ENCODE measurements around the gene DCST1. TPM values are rescaled to one million over a fixed set of nuclear protein-coding genes. Genes with fewer than 3 reads are reported as not detected.

The DCST1 gene
- polyA plus RNA-seq, 4 donors = 0.14 to 0.44 (median 0.35) TPM

DNA sequence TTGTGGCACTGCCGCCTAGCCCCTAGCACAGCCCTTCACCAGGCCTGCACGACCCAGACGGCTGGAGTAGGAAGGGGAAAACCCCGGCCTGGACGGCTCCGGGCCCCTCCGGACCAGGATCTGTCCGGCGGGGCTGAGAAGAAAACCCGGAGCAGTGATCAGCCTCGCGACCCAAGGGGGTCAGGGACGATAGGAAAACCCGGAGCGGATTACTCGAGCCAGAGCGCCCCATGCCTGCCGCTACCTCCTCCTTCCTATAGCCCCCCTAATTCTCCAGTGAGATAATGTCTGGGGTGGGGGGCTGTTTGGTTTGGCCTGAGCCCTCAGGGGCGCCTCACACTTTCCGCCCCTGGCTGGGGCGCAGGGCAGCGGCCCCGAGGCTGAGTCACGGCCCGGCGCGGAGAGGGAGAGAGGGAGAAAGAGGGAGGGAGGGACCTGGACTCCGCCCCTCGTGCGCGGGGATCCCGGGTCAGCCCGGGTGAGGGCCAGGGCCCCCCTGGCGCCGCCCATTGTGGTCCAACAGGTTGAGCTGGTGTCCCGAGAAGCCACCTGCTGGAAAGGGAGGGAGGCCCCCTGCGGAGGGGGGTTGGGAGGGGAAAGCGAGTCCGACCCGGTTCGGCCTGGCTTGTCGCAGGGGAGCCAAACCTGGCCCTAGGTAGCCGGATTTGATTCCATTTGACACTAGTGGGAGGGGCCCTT lies 32.7 kb upstream of the DCST1 start:
- peak; percentile 79 to 95 (median 93) for DNase-seq (ENCODE audit: low read depth in 4 of 4, low spot score in 2 of 4)

GRCh38 chr1:155001425-155001674 lies 32.3 kb upstream of the DCST1 start:
- peak in 1 of 4 donors; percentile 63 for DNase-seq (ENCODE audit: low read depth in 4 of 4, low spot score in 2 of 4)

GRCh38 chr1:155001675-155002463 lies 31.8 kb upstream of the DCST1 start:
- DNase-seq (ENCODE audit: low read depth in 4 of 4, low spot score in 2 of 4) = peak; percentile 94 to 98 (median 98)

GRCh38 chr1:155002464-155003226 lies 31.0 kb upstream of the DCST1 start, which contains the start of gene ZBTB7B:
Gene ZBTB7B, plus strand, starts transcription at chr1:155002802. Its CDS starts 11,859 bp downstream, at chr1:155014661.
- DNase-seq (ENCODE audit: low read depth in 4 of 4, low spot score in 2 of 4) = peak in 1 of 4 donors; percentile 23

DNA sequence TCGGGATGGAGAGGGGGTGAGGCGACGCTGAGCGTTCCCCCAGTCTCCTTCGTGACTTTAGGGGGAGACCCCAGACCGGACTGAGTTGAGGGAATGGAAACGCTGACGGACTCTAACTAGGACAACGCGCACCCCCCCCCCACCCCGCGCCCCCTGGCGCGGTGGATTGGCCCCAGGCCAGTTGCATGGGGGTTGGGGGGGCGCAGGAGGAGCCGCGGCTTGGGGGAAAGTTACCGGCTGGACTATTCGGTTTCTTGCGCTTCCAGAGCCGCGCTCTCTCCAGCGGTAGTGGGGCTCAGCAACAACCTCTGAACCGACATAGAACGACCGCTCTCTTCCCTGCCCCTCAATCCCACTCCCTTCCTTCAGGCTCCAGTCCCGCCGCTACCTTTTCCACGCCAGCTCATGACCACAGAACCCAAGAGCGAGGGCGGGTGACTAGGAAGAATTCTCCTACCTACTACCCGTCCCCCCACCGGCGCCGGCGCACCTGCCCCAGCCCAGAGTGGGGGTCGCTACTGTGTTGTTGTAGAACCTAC lies 30.3 kb upstream of the DCST1 start:
- no peak for DNase-seq (ENCODE audit: low read depth in 4 of 4, low spot score in 2 of 4)

GRCh38 chr1:155003766-155004351 lies 29.8 kb upstream of the DCST1 start:
- DNase-seq (ENCODE audit: low read depth in 4 of 4, low spot score in 2 of 4) = no peak

- no peak for DNase-seq (ENCODE audit: low read depth in 4 of 4, low spot score in 2 of 4)
Observed at GRCh38 chr1:155004352-155005075, 29.1 kb upstream of the DCST1 start.

GRCh38 chr1:155005076-155006011 lies 28.3 kb upstream of the DCST1 start:
- no peak for DNase-seq (ENCODE audit: low read depth in 4 of 4, low spot score in 2 of 4)

GRCh38 chr1:155006601-155007101 lies 27.0 kb upstream of the DCST1 start:
- no peak for DNase-seq (ENCODE audit: low read depth in 4 of 4, low spot score in 2 of 4)

GRCh38 chr1:155007251-155007828 lies 26.3 kb upstream of the DCST1 start:
- no peak for DNase-seq (ENCODE audit: low read depth in 4 of 4, low spot score in 2 of 4)

DNA sequence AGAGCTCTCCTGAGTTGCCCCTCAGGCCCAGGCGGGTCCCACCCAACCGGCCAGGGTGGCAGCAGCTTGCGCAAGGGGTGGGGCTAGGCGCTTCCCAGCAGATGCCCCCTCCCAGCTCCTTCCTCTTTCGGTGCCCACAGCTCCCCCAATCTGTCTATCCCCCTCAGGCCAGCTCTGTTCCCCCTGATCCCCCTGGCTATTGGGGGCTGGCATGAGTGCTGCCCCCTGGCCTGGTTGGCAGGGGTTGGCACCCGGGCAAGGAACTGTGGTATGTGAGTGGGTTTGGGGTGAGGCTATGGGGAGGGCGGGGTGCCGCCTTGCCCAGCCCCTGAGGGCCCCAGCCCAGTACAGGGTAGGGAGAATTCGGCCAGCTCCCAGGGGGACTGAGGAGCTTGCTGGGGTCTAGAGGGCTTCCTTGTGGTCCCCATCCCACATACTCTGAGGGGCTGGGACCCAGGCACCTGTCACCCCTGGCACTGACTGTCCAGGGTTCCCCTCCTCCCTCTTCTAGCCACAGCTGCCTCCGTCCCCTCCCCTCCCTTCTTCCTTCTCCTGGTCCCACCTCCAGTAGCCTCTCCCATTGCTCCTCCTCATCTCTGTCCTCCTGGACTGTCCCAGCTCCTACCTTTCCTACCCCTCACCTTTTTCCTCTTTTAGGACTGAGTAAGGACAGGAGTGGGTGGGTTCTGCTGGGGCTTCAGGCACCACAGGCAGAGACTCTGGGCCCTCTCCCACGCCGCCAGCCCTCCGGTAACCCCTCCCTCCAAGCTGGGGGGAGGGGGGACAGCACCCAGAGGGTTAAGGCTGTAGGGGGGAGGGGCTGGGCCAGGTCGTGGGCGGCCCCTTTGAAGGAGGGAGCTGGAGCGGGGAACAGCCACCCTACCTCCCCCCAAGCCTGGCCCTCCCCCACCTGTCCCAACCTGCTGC lies 25.3 kb upstream of the DCST1 start:
- DNase-seq (ENCODE audit: low read depth in 4 of 4, low spot score in 2 of 4) = no peak

DNA sequence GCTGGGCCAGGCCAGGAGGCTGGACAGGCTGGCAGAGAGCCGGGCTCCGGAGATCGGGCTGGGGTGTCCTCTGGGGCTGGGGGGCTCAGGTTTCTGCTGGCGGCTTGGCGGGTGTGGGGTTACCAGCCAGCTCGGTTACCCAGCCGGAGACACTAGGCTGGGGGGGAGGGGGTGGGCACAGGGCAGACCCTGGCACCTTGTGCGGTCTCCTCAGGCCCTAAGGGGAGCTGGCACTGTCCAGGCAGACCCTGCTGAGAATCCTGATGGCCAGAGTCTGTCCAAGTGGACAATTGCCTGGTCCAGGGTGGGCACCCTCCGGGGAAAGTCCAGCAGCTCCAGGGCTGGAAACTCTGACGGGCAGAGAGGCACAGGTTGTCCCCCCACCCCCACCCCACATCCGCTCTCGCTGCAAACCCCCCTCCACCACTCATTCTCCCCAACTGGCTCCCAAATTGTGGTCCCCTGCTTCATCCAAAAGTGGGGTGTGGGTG lies 24.4 kb upstream of the DCST1 start:
- DNase-seq (ENCODE audit: low read depth in 4 of 4, low spot score in 2 of 4) = no peak

GRCh38 chr1:155009742-155010141 lies 23.9 kb upstream of the DCST1 start:
- no peak for DNase-seq (ENCODE audit: low read depth in 4 of 4, low spot score in 2 of 4)

- DNase-seq (ENCODE audit: low read depth in 4 of 4, low spot score in 2 of 4) = no peak
Observed at GRCh38 chr1:155010211-155010918, 23.3 kb upstream of the DCST1 start.

DNA sequence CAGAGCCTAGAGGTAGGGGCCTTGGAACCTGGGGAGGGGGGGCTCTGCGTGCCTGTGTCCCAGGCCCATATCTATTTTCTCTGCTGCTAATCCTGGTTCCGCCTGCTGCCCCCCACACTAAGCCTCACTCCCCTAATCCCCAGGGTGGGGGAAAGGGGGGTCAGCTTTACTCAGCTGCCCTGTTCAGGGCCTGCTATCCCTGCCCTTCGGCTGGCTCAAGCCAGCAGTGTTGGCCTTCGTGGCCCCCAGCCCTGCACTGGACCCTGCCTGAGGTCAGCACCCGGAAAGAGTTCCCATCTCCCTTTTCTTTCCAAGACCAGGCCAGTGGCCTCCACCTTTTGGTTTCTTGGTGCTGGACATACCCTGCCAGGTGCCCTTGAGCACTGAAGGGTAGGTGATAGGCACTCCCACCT lies 22.6 kb upstream of the DCST1 start:
- DNase-seq (ENCODE audit: low read depth in 4 of 4, low spot score in 2 of 4) = no peak

DNA sequence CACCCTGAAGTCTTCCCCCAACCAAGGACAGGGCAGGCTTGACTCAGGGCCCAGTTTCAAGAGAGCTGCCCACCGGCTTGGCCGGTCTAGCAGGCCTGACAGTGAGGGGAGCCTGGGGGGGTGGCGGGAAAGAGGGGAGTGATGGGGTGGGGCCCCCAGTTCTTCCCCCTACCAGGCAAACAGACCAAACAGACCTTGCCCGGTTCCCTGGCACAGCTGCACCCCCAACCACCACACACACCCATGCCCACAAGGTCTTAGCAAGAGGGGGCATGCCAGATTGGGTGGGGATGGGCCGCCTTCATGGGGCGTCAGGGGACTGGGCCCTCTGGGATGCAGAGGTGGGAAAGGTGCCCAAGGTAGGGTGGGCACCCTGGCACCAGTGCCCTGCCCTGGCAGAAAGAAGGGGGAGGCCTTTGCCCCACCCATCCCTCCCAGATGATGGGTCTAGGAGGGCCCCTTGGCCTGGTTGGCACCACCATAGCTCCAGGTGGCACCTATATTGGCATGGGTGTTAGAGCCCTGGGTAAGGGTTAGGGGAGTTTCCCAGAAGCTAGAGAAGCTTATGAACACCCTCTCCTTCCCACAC lies 22.1 kb upstream of the DCST1 start:
- no peak for DNase-seq (ENCODE audit: low read depth in 4 of 4, low spot score in 2 of 4)

Measured in left renal cortex interstitium (tissue), 4 donors.